ENCODE measurements around the gene MEGF8.

MEGF8 gene

DNA sequence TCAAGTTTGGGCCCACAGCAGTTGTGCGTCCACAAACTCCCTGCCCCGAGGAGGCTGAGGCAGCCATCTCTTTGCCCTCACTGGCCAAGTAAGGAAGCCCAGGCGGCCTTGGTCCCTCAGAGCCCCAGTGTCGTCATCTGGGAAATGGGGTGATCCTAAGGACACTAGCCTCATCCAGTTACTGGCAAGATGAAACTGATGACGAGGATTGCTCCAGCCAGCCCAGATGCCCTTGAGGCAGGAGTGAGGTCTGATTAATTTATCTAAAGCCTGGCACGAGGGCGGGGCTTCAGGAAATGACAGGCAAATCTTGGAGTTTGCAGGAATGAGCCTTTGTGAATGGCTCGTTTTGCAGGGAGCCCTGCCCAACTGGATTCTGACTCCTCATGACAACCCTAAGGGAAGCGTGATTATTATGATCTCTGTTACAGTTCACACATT is 96.2 kb downstream of the MEGF8 start:
- TF ChIP-seq, protein P1, sequence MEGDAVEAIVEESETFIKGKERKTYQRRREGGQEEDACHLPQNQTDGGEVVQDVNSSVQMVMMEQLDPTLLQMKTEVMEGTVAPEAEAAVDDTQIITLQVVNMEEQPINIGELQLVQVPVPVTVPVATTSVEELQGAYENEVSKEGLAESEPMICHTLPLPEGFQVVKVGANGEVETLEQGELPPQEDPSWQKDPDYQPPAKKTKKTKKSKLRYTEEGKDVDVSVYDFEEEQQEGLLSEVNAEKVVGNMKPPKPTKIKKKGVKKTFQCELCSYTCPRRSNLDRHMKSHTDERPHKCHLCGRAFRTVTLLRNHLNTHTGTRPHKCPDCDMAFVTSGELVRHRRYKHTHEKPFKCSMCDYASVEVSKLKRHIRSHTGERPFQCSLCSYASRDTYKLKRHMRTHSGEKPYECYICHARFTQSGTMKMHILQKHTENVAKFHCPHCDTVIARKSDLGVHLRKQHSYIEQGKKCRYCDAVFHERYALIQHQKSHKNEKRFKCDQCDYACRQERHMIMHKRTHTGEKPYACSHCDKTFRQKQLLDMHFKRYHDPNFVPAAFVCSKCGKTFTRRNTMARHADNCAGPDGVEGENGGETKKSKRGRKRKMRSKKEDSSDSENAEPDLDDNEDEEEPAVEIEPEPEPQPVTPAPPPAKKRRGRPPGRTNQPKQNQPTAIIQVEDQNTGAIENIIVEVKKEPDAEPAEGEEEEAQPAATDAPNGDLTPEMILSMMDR (conservative IDR thresholded peaks at IDR 0.05; ENCODE audit: control insufficient read depth, insufficient read depth, low read depth, low read length): no peak
- no peak for DNase-seq (ENCODE audit: low read depth)
- no peak overlapping the region for H3K4me3 ChIP-seq (ENCODE audit: control insufficient read depth, low read depth, low read length)

DNA sequence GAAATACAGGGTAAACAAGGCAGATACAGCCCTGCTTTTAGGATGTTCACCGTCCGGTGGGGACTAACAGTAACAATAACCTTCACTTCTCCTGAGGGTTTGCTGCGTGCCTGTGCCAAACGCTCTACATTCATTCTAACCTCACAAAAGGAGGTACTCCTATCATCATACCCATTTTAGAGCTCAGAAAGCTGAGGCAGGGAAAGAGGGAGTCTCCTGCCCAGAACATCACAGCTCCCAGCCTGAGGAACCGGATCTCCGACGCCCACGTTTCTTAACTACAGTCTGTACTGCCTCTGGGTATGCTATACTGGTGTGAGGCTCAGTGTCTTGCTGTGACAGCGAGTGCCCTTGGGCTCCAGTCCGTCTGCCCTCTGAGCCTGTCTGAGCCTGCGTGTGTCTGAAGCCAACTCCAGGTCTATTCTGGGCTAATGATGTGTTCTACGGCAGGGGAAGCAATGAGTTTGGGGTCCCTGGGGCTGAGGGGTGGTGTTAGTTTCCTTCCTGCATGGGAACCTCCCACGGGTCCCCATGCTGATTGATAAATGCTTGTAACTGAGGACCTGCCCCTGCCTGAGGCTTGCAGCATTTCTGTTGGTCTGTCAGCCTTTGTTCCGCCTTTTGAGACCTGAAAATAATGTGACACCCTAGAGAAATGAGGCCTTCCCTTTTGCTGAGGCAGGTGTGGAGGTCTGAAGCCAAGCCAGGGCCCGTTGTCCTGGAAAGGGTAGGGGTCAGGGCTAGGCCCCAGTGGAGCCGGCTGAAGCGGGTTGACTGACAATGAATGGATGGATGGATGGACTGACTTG is 96.9 kb downstream of the MEGF8 start:
- TF ChIP-seq, protein P1 (conservative IDR thresholded peaks at IDR 0.05; ENCODE audit: control insufficient read depth, insufficient read depth, low read depth, low read length): no peak
- peak overlapping the region; percentile 62 for H3K4me3 ChIP-seq (ENCODE audit: control insufficient read depth, low read depth, low read length)
- no peak for DNase-seq (ENCODE audit: low read depth)

DNA sequence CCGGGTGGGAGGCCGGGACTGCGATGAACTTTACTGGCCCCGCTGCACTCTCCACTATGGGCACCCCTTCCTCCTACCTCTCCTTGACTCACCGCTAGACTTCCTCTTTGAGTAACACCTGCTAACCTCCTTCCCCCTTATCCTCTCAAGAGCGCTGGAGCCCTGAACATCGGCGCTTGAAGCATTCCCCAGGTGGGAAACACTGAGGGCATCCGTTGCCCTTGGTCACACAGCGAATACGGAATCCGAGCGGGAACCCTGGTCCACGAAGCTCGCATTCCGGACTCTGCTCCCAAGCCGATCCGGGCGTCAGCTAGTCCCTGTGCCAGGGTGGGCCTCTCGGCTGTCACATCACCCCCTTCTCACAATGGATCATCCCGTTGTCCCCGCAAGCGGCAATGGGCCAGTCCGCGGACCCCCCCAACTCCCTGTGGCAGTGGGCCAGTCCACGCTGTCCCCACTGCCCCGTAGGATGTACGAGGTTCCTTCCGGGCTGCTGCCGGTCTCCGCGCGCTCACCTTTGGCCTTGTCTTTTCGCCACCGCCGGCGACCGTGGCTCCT is 97.5 kb downstream of the MEGF8 start:
- DNase-seq (ENCODE audit: low read depth): no peak
- TF ChIP-seq, protein P1 (conservative IDR thresholded peaks at IDR 0.05; ENCODE audit: control insufficient read depth, insufficient read depth, low read depth, low read length): no peak

DNA sequence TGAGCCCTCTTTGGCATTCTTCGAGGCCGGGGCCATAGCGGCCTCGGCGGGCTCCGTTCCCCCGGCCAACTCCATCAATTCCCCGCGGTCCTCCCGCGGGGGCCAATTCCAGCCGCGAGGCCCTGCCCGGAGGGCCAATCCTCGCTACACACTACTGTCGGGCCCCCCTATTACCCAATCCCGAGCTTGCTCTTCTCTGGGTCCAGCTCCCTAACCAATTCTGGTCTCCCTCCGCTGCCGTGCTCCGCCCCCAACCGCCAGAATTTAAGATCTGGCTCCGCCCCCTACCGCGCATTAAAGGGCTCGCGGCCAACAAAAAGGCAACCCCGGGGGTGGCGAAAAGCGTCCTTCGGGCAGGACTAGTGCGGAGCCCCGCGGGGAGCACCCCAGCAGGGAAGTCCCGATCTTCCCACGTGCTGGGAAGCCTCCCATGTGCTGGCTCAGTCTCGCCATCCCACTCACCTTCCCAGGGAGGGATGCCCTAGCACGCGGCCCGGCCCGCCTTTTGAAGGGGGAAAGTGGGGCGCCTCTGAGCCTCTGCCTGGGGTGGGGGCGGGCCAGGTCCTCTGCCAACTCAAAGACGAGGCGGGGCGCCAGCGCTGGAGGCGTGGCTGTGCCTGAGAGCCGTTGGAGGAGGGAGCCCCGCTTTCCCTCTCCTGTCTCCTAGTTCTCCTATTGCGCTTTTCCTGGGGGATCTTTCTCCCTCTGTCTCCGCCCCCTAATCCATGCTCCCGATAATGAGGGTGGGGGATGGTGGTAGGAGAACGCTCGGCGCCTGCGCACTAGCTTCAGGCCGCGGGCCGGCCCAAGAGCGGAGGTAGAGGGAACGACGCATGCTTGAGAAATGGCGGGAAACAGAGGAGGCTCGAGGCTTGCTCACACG is 98.3 kb downstream of the MEGF8 start:
- TF ChIP-seq, protein P1 (conservative IDR thresholded peaks at IDR 0.05; ENCODE audit: control insufficient read depth, insufficient read depth, low read depth, low read length): no peak
- H3K4me3 ChIP-seq (ENCODE audit: control insufficient read depth, low read depth, low read length): peak overlapping the region; percentile 62
- peak; percentile 88 for DNase-seq (ENCODE audit: low read depth)

More for the DNA sequence above, 97.5 kb downstream of the MEGF8 start:
- peak overlapping the region; percentile 62 for H3K4me3 ChIP-seq (ENCODE audit: control insufficient read depth, low read depth, low read length)

DNA sequence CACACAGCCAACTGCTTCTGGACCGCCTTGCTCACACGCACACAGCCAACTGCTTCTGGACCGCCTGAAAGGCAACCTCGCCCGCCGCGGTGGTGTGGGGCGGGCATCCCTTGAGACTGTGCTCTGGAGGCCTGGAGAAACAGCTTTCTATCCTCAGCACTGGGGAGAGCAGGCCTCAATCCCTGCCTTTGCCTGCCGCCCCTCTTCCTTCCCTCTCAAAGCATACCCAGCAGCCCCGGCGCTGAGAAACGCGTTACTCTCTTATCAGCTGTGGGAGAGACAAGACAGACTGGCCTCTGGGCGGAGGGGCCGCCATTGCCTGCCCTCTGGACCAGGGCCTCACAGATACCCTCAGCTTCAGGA is 98.9 kb downstream of the MEGF8 start:
- DNase-seq (ENCODE audit: low read depth): no peak
- H3K4me3 ChIP-seq (ENCODE audit: control insufficient read depth, low read depth, low read length): no peak overlapping the region
- TF ChIP-seq, protein P1 (conservative IDR thresholded peaks at IDR 0.05; ENCODE audit: control insufficient read depth, insufficient read depth, low read depth, low read length): no peak

GRCh38 chr19:42424712-42425131 is 99.3 kb downstream of the MEGF8 start:
- DNase-seq (ENCODE audit: low read depth): no peak
- no peak overlapping the region for H3K4me3 ChIP-seq (ENCODE audit: control insufficient read depth, low read depth, low read length)
- TF ChIP-seq, protein P1 (conservative IDR thresholded peaks at IDR 0.05; ENCODE audit: control insufficient read depth, insufficient read depth, low read depth, low read length): no peak
